HepG2 (cell line): ENCODE measurements around the gene RXFP3. TPM values are rescaled to one million over a fixed set of nuclear protein-coding genes. Genes with fewer than 3 reads are reported as not detected.

ENCODE experiments used
- ATAC-seq: fragments of 200-7000 bp; cut with Tn5 transposase; 3 replicates; pipeline ENCODE4 v1.9.1; 2020; ENCODE audit warnings: mild to moderate bottlenecking, moderate library complexity
- Bru-seq: library from RNA; stranded (reverse); fragments of 400-500 nt; gene quantifications from one replicate; lab custom pipeline; 2021; lab: Mats Ljungman, UMichigan
- BruChase-seq, 2 experiments: library from RNA; stranded (reverse); fragments of 400-500 nt; gene quantifications; one replicate each; lab custom pipeline; 2021; lab: Mats Ljungman, UMichigan
- BruUV-seq: library from RNA; stranded (reverse); fragments of 400-500 nt; replicated peaks from 2 replicates; lab custom pipeline; 2021; lab: Mats Ljungman, UMichigan
- CTCF ChIA-PET: fragments of 300-600 bp; formaldehyde crosslinking; extraction: SDS; loops from one replicate; lab custom pipeline; 2021; ENCODE audit warnings: low total read pairs, inconsistent platforms, low intra/inter-chr PET ratio; lab: Yijun Ruan, JAX
- POLR2A ChIA-PET: fragments of 350-600 bp; sonication (Branson Sonifier 250); formaldehyde crosslinking; loops from one replicate; lab custom pipeline; 2020; ENCODE audit warnings: antibody characterized with exemption, inconsistent platforms; lab: Yijun Ruan, JAX
- DNase-seq: peaks from one replicate; pipeline ENCODE4 v3.0.0-alpha.2; 2015; ENCODE audit warnings: low spot score
- FAIRE-seq: peaks from 3 replicates; lab custom pipeline; 2011; peaks lifted over from hg19 to GRCh38; lab: Jason Lieb, UNC
- H2AFZ ChIP-seq: one replicate; pipeline ENCODE4 v1.6.1; 2011; ENCODE audit warnings: low read length, inconsistent platforms
- H3K27ac ChIP-seq: fragments of 300-600 bp; 3 replicates; pipeline ENCODE4 v1.8.0; 2011; ENCODE audit warnings: mixed run types, mild to moderate bottlenecking, mixed read lengths, low read length, inconsistent platforms; ENCODE audit not compliant: insufficient read depth; ENCODE audit errors: extremely low read length
- H3K27me3 ChIP-seq, 2 experiments: fragments of 200-600 bp in 1 of 2; 2 replicates in 1 of 2; 3 replicates in 1 of 2; pipeline versions ENCODE4 v1.6.0 to v1.8.0; 2011; ENCODE audit warnings: low read length in 2 of 2, mild to moderate bottlenecking in 2 of 2, moderate library complexity in 2 of 2, inconsistent platforms in 1 of 2; ENCODE audit not compliant: insufficient read depth in 2 of 2, control insufficient read depth in 1 of 2
- H3K36me3 ChIP-seq, 2 experiments: fragments of 200-600 bp in 1 of 2; replicated peaks in 1 of 2; 2 replicates in 1 of 2; 3 replicates in 1 of 2; pipeline versions ENCODE4 v1.5.1 to v1.8.0; 2011; ENCODE audit warnings: low read length in 2 of 2, inconsistent platforms in 1 of 2; ENCODE audit not compliant: insufficient read depth in 2 of 2, control insufficient read depth in 1 of 2
- H3K4me1 ChIP-seq: 2 replicates; pipeline ENCODE4 v1.5.1; 2012; ENCODE audit warnings: low read length, inconsistent platforms; ENCODE audit not compliant: insufficient read depth
- H3K4me2 ChIP-seq: 2 replicates; pipeline ENCODE4 v1.6.0; 2011; ENCODE audit warnings: low read depth, low read length, inconsistent platforms
- H3K4me3 ChIP-seq, 3 experiments: fragments of 200-600 bp in 1 of 3; sonication (generic), shearing (Covaris generic) in 1 of 3; replicated peaks in 1 of 3; 2 replicates each; pipeline ENCODE4 v1.5.1; 2011 to 2016; ENCODE audit warnings: low read length in 3 of 3, inconsistent platforms in 2 of 3, low read depth in 2 of 3, mild to moderate bottlenecking in 2 of 3, control low read depth in 1 of 3, mixed read lengths in 1 of 3; ENCODE audit not compliant: insufficient read depth in 1 of 3
- H3K79me2 ChIP-seq: one replicate; pipeline ENCODE4 v1.6.1; 2011; ENCODE audit warnings: low read length, inconsistent platforms; ENCODE audit not compliant: insufficient read depth
- H3K9ac ChIP-seq: 2 replicates; pipeline ENCODE4 v1.6.0; 2011; ENCODE audit warnings: mild to moderate bottlenecking, low read depth, low read length, inconsistent platforms; ENCODE audit not compliant: insufficient read depth
- H3K9me3 ChIP-seq: 2 replicates; pipeline ENCODE4 v1.5.1; 2012; ENCODE audit warnings: mild to moderate bottlenecking, low read length
- H4K20me1 ChIP-seq: 2 replicates; pipeline ENCODE4 v1.6.0; 2011; ENCODE audit warnings: inconsistent platforms, mild to moderate bottlenecking, low read length, moderate library complexity; ENCODE audit not compliant: insufficient read depth
- ZNF274 ChIP-seq: sonication (generic); formaldehyde crosslinking; IDR thresholded peaks from 2 replicates; pipeline ENCODE4 v1.5.1; 2020; ENCODE audit warnings: mild to moderate bottlenecking, missing genetic modification reagents
- ZNF572 ChIP-seq: sonication (generic); formaldehyde crosslinking; IDR thresholded peaks from 2 replicates; pipeline ENCODE4 v1.5.1; 2020; ENCODE audit warnings: mild to moderate bottlenecking, missing genetic modification reagents
- WGBS: methylation state at CpG from one replicate; pipeline ENCODE4 v1.1.6; 2017; ENCODE audit warnings: low lambda C conversion rate; 5-methylcytosine and 5-hydroxymethylcytosine counted together
- in situ Hi-C: cut with HindIII; loops from 2 replicates; pipeline ENCODE4 v1.10.0; 2017; ENCODE audit warnings: low pct_unique_long_range_greater_than_20kb; ENCODE audit not compliant: extremely low pct_ligation_motif_present
- intact Hi-C: fragments of 100-400 bp; cut with micrococcal nuclease; formaldehyde crosslinking; loops from one replicate; pipeline ENCODE4 v1.10.0; 2022; ENCODE audit not compliant: unreplicated experiment
- long read RNA-seq, 2 experiments: library from RNA in 1 of 2; library from polyadenylated mRNA in 1 of 2; stranded (forward) in 1 of 2; unstranded in 1 of 2; transcript quantifications; one replicate each; pipeline ENCODE4 v2.0.0, GENCODE V29; 2019 to 2022
- polyA minus RNA-seq, 3 experiments: library from RNA; depleted of rRNA, polyadenylated mRNA; stranded (reverse); fragments of >200 nt; gene quantifications; 2 replicates each; pipeline ENCODE4 v1.2.3, GENCODE V29; 2011; ENCODE audit warnings: low replicate concordance in 1 of 3
- polyA plus RNA-seq, 8 experiments: library from polyadenylated mRNA; depleted of rRNA in 3 of 8; stranded (reverse) in 7 of 8; unstranded in 1 of 8; fragments of >200 nt; fragmentation: Illumina TruSeq in 4 of 8; extraction: Trizol in 4 of 8; gene quantifications; 2 replicates each; pipeline versions ENCODE4 v1.2.1 to v1.2.3, GENCODE V29; 2011 to 2016; ENCODE audit warnings: low read depth in 4 of 8, missing spikeins in 1 of 8, mixed read lengths in 1 of 8; ENCODE audit not compliant: insufficient read depth in 1 of 8
- total RNA-seq, 5 experiments: library from RNA; depleted of rRNA; stranded (reverse); fragments of >200 nt; fragmentation: Illumina TruSeq; extraction: Trizol; gene quantifications; 2 replicates each; pipeline ENCODE4 v1.2.3, GENCODE V29; 2016; ENCODE audit warnings: low read depth in 1 of 5

The RXFP3 gene, protein sequence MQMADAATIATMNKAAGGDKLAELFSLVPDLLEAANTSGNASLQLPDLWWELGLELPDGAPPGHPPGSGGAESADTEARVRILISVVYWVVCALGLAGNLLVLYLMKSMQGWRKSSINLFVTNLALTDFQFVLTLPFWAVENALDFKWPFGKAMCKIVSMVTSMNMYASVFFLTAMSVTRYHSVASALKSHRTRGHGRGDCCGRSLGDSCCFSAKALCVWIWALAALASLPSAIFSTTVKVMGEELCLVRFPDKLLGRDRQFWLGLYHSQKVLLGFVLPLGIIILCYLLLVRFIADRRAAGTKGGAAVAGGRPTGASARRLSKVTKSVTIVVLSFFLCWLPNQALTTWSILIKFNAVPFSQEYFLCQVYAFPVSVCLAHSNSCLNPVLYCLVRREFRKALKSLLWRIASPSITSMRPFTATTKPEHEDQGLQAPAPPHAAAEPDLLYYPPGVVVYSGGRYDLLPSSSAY
- total RNA-seq (2016; rRNA removed; fragmentation: Illumina TruSeq; extraction: Trizol) (not detected in 2 replicates), polyA plus RNA-seq (2011; rRNA removed) (not detected in 2 replicates), polyA minus RNA-seq (2011; rRNA and poly(A)+ RNA removed; ENCODE audit: low replicate concordance) (not detected in 2 replicates), Bru-seq, nascent RNA (not detected), BruChase-seq, experiment 1, labeled RNA remaining after a 6-hour chase (not detected), BruChase-seq, experiment 2, labeled RNA remaining after a 2-hour chase (not detected)
- not detected in 2 replicates for total RNA-seq (2016; cell fraction: cytosol; rRNA removed; fragmentation: Illumina TruSeq; extraction: Trizol; ENCODE audit: low read depth)
- total RNA-seq (2016; cell fraction: insoluble cytoplasmic fraction; rRNA removed; fragmentation: Illumina TruSeq; extraction: Trizol), result not detected in 2 replicates
- not detected in 2 replicates for total RNA-seq (2016; cell fraction: membrane; rRNA removed; fragmentation: Illumina TruSeq; extraction: Trizol)
- not detected in 2 replicates for total RNA-seq (2016; cell fraction: nucleus; rRNA removed; fragmentation: Illumina TruSeq; extraction: Trizol)
- not detected in 2 replicates for polyA plus RNA-seq (2011; cell fraction: cytosol; rRNA removed)
- polyA plus RNA-seq (2011; cell fraction: nucleus; rRNA removed), result not detected in 2 replicates
- polyA plus RNA-seq (2012), result not detected in 2 replicates
- not detected in 2 replicates for polyA plus RNA-seq (2016; cell fraction: cytosol; fragmentation: Illumina TruSeq; extraction: Trizol; ENCODE audit: low read depth)
- not detected in 2 replicates for polyA plus RNA-seq (2016; cell fraction: insoluble cytoplasmic fraction; fragmentation: Illumina TruSeq; extraction: Trizol; ENCODE audit: low read depth)
- polyA plus RNA-seq (2016; cell fraction: membrane; fragmentation: Illumina TruSeq; extraction: Trizol; ENCODE audit: low read depth), result not detected in 2 replicates
- polyA plus RNA-seq (2016; cell fraction: nucleus; fragmentation: Illumina TruSeq; extraction: Trizol; ENCODE audit: insufficient read depth, low read depth), result not detected in 2 replicates
- polyA minus RNA-seq (2011; cell fraction: cytosol; rRNA and poly(A)+ RNA removed), result not detected in 2 replicates
- polyA minus RNA-seq (2011; cell fraction: nucleus; rRNA and poly(A)+ RNA removed), result not detected in 2 replicates
- long read RNA-seq, experiment 1, result 0 reads
- long read RNA-seq, experiment 2, result 0 reads

DNA sequence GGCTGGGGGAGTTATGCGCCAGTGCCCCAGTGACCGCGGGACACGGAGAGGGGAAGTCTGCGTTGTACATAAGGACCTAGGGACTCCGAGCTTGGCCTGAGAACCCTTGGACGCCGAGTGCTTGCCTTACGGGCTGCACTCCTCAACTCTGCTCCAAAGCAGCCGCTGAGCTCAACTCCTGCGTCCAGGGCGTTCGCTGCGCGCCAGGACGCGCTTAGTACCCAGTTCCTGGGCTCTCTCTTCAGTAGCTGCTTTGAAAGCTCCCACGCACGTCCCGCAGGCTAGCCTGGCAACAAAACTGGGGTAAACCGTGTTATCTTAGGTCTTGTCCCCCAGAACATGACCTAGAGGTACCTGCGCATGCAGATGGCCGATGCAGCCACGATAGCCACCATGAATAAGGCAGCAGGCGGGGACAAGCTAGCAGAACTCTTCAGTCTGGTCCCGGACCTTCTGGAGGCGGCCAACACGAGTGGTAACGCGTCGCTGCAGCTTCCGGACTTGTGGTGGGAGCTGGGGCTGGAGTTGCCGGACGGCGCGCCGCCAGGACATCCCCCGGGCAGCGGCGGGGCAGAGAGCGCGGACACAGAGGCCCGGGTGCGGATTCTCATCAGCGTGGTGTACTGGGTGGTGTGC, at the start of gene RXFP3:
RXFP3 (plus strand) TSS at position 6 of the 636 bp plus-strand sequence; CDS start at position 361, 355 bp downstream.
- BruUV-seq, result no TSS peak
- H3K36me3 ChIP-seq, result no peaks in the 10 kb centered on the region
- no peaks in the 10 kb centered on the region for H3K9me3 ChIP-seq
- FAIRE-seq (no peak), ATAC-seq (no peak; the same call in 2 of the 3 replicates)
- H3K27ac ChIP-seq, result no peak within 1 kb of the TSS
- H4K20me1 ChIP-seq, result no peaks in the 10 kb centered on the region
- H3K79me2 ChIP-seq, result no peaks in the 10 kb centered on the region
- TF ChIP-seq ZNF274 (CRISPR knock-in tag), result 0 out of 2 replicates have a peak, but pooled peaks have one; percentile 5
- TF ChIP-seq ZNF572 (CRISPR knock-in tag), result no peak
- TF ChIP-seq, all 625 proteins: peak for 1
- Histone ChIP-seq H2AFZ (no peak within 1 kb of the TSS), H3K4me3 (no peak within 1 kb of the TSS), H3K4me2 (no peak within 1 kb of the TSS), H3K4me1 (no peaks in the 10 kb centered on the region), H3K9ac (no peak within 1 kb of the TSS), H3K27me3 (peaks cover 1 to 15% of the 10 kb centered on the region in 2 experiments; a peak in 3 of 5 replicates)
- DNase-seq, result no peak
- intact Hi-C loops, result loop anchor here (10.0 kb wide), 1 partner anchor 122 kb away; no protein-coding TSS in a partner anchor
- ChIA-PET POLR2A (no interaction called here), CTCF (no interaction called here)
- WGBS, result 54% methylated on average over 13 of the region's 45 CpGs
- in situ Hi-C loops, result loop anchor here (5.0 to 10.0 kb wide), 2 partner anchors 352 to 499 kb away; no protein-coding TSS in a partner anchor
